Type B pancreatic cell (in vitro differentiated cells): ENCODE data around the gene NDE1. TPM values are rescaled to one million over a fixed set of nuclear protein-coding genes. Genes with fewer than 3 reads are reported as not detected.

Experiments
- DNase-seq: peaks from one replicate; pipeline ENCODE4 v3.0.0; 2021; ENCODE audit warnings: mixed read lengths; ENCODE audit not compliant: unreplicated experiment; ENCODE audit errors: extremely low spot score
- H3K27ac Mint-ChIP-seq: 2 replicates; pipeline ENCODE4 v1.8.0; 2021; ENCODE audit warnings: mild to moderate bottlenecking, mixed read lengths
- H3K27me3 Mint-ChIP-seq: 2 replicates; pipeline ENCODE4 v1.8.0; 2021; ENCODE audit warnings: mixed read lengths
- H3K36me3 Mint-ChIP-seq: 2 replicates; pipeline ENCODE4 v1.8.0; 2021; ENCODE audit warnings: mixed read lengths
- H3K4me1 Mint-ChIP-seq: one replicate; pipeline ENCODE4 v1.8.0; 2021; ENCODE audit warnings: mixed read lengths; ENCODE audit not compliant: unreplicated experiment
- H3K4me3 Mint-ChIP-seq: 2 replicates; pipeline ENCODE4 v1.8.0; 2021; ENCODE audit warnings: mild to moderate bottlenecking, mixed read lengths
- H3K9me3 Mint-ChIP-seq: 2 replicates; pipeline ENCODE4 v1.8.0; 2021; ENCODE audit warnings: mixed read lengths
- CTCF ChIP-seq: fragments of 200-600 bp; sonication (generic); conservative IDR thresholded peaks from 2 replicates; pipeline ENCODE4 v1.5.0; 2021; ENCODE audit warnings: antibody characterized with exemption, mild to moderate bottlenecking
- total RNA-seq: library from RNA; stranded (reverse); gene quantifications from 2 replicates; pipeline ENCODE4 v1.2.1, GENCODE V29; 2021; ENCODE audit warnings: low replicate concordance

NDE1 gene
- total RNA-seq, 1 donor from 2014 or later = 76.4 TPM

GRCh38 chr16:15772579-15773293 is 122.7 kb downstream of the NDE1 start:
- Mint-ChIP-seq H3K27ac (no peak overlapping the region), H3K27me3 (peaks cover 11% of the 10 kb centered on the region), H3K36me3 (no peaks in the 10 kb centered on the region)

GRCh38 chr16:15773968-15774367 is 123.9 kb downstream of the NDE1 start:
- DNase-seq = no peak
- no peak overlapping the region for H3K27ac Mint-ChIP-seq
- no peaks in the 10 kb centered on the region for H3K4me1 Mint-ChIP-seq
- H3K36me3 Mint-ChIP-seq = no peaks in the 10 kb centered on the region
- no peak overlapping the region for H3K4me3 Mint-ChIP-seq
- no peaks in the 10 kb centered on the region for H3K9me3 Mint-ChIP-seq
- TF ChIP-seq CTCF = no peak
- peaks cover 11% of the 10 kb centered on the region for H3K27me3 Mint-ChIP-seq

More at GRCh38 chr16:15772579-15773293, 122.7 kb downstream of the NDE1 start:
- TF ChIP-seq CTCF = no peak
- H3K4me3 Mint-ChIP-seq = no peak overlapping the region
- H3K4me1 Mint-ChIP-seq = no peaks in the 10 kb centered on the region
- no peak for DNase-seq
- no peaks in the 10 kb centered on the region for H3K9me3 Mint-ChIP-seq

- Mint-ChIP-seq H3K4me1 (no peaks in the 10 kb centered on the region), H3K4me3 (no peak overlapping the region), H3K36me3 (no peaks in the 10 kb centered on the region), H3K27me3 (peaks cover 11% of the 10 kb centered on the region), H3K9me3 (no peaks in the 10 kb centered on the region), H3K27ac (no peak overlapping the region)
- no peak for TF ChIP-seq CTCF
- no peak for DNase-seq
Measured at GRCh38 chr16:15775209-15775608, 125.2 kb downstream of the NDE1 start.

GRCh38 chr16:15775663-15776304 is 125.7 kb downstream of the NDE1 start:
- peaks cover 11% of the 10 kb centered on the region for H3K27me3 Mint-ChIP-seq
- no peaks in the 10 kb centered on the region for H3K36me3 Mint-ChIP-seq
- no peaks in the 10 kb centered on the region for H3K9me3 Mint-ChIP-seq
- no peaks in the 10 kb centered on the region for H3K4me1 Mint-ChIP-seq
- no peak for TF ChIP-seq CTCF
- no peak overlapping the region for H3K4me3 Mint-ChIP-seq
- no peak for DNase-seq
- no peak overlapping the region for H3K27ac Mint-ChIP-seq

Other genes with a start within 250 kb of the NDE1 start
- 5.2 and 26.4 TPM in 2 replicates for gene BMERB1, start 215.7 kb upstream of the NDE1 start, total RNA-seq
- 54.6 and 75.4 TPM in 2 replicates for gene MARF1, start 7.1 kb upstream of the NDE1 start, total RNA-seq
- gene MYH11, start 206.8 kb downstream of the NDE1 start, total RNA-seq = 0.43 TPM in 1 of 2 replicates, not detected in the other
- gene CEP20, start 238.4 kb downstream of the NDE1 start, total RNA-seq = 21.1 and 25.4 TPM in 2 replicates